Measurements from ENCODE around the gene OR4A16. TPM values are rescaled to one million over a fixed set of nuclear protein-coding genes. Genes with fewer than 3 reads are reported as not detected.

OR4A16 gene
- not detected in 2 replicates for total RNA-seq
- long read RNA-seq, result 0 reads

GRCh38 chr11:55342901-55343300 is at the start of gene OR4A16:
Gene OR4A16, plus strand, starts transcription at chr11:55343201. Its CDS starts 0 bp downstream, at chr11:55343201.
- Mint-ChIP-seq H3K4me3 (ENCODE audit: low read depth) (no peak within 1 kb of the TSS), H3K27me3 (no peaks in the 10 kb centered on the region), H3K36me3 (ENCODE audit: insufficient read depth) (no peaks in the 10 kb centered on the region), H3K27ac (no peak within 1 kb of the TSS), H3K9me3 (ENCODE audit: low read depth) (peaks cover 48% of the 10 kb centered on the region), H3K4me1 (ENCODE audit: low read depth) (no peaks in the 10 kb centered on the region)
- TF ChIP-seq CTCF (IDR thresholded peaks at IDR 0.05; ENCODE audit: unreplicated experiment), result no peak
- no peak for DNase-seq (ENCODE audit: low spot score, unreplicated experiment)

- Mint-ChIP-seq H3K27ac (no peak overlapping the region), H3K4me3 (ENCODE audit: low read depth) (no peak overlapping the region), H3K36me3 (ENCODE audit: insufficient read depth) (no peaks in the 10 kb centered on the region), H3K4me1 (ENCODE audit: low read depth) (no peaks in the 10 kb centered on the region), H3K9me3 (ENCODE audit: low read depth) (peaks cover 50% of the 10 kb centered on the region), H3K27me3 (no peaks in the 10 kb centered on the region)
- DNase-seq (ENCODE audit: low spot score, unreplicated experiment), result no peak
- TF ChIP-seq CTCF (IDR thresholded peaks at IDR 0.05; ENCODE audit: unreplicated experiment), result no peak
These were observed 18.5 kb upstream of the OR4A16 start for GRCh38 chr11:55324500-55324899.

GRCh38 chr11:55345306-55345705 is 2.3 kb downstream of the OR4A16 start:
- Mint-ChIP-seq H3K4me3 (ENCODE audit: low read depth) (no peak overlapping the region), H3K27me3 (no peaks in the 10 kb centered on the region), H3K4me1 (ENCODE audit: low read depth) (no peaks in the 10 kb centered on the region), H3K9me3 (ENCODE audit: low read depth) (peaks cover 49% of the 10 kb centered on the region), H3K36me3 (ENCODE audit: insufficient read depth) (no peaks in the 10 kb centered on the region), H3K27ac (no peak overlapping the region)
- DNase-seq (ENCODE audit: low spot score, unreplicated experiment), result no peak
- TF ChIP-seq CTCF (IDR thresholded peaks at IDR 0.05; ENCODE audit: unreplicated experiment), result no peak

- Mint-ChIP-seq H3K4me3 (ENCODE audit: low read depth) (no peak overlapping the region), H3K27me3 (no peaks in the 10 kb centered on the region), H3K4me1 (ENCODE audit: low read depth) (no peaks in the 10 kb centered on the region), H3K9me3 (ENCODE audit: low read depth) (peaks cover 34% of the 10 kb centered on the region), H3K36me3 (ENCODE audit: insufficient read depth) (no peaks in the 10 kb centered on the region), H3K27ac (no peak overlapping the region)
- no peak for TF ChIP-seq CTCF (IDR thresholded peaks at IDR 0.05; ENCODE audit: unreplicated experiment)
- DNase-seq (ENCODE audit: low spot score, unreplicated experiment), result no peak
These were observed 6.0 kb downstream of the OR4A16 start for GRCh38 chr11:55349032-55349431.

- Mint-ChIP-seq H3K4me1 (ENCODE audit: low read depth) (no peaks in the 10 kb centered on the region), H3K36me3 (ENCODE audit: insufficient read depth) (peaks cover 1% of the 10 kb centered on the region), H3K9me3 (ENCODE audit: low read depth) (peaks cover 60% of the 10 kb centered on the region), H3K27ac (no peak overlapping the region), H3K27me3 (no peaks in the 10 kb centered on the region), H3K4me3 (ENCODE audit: low read depth) (no peak overlapping the region)
- DNase-seq (ENCODE audit: low spot score, unreplicated experiment), result no peak
- TF ChIP-seq CTCF (IDR thresholded peaks at IDR 0.05; ENCODE audit: unreplicated experiment), result no peak
These were observed 14.7 kb downstream of the OR4A16 start for GRCh38 chr11:55357560-55358184.
